ENCODE results near the gene FLT3LG.

DNA sequence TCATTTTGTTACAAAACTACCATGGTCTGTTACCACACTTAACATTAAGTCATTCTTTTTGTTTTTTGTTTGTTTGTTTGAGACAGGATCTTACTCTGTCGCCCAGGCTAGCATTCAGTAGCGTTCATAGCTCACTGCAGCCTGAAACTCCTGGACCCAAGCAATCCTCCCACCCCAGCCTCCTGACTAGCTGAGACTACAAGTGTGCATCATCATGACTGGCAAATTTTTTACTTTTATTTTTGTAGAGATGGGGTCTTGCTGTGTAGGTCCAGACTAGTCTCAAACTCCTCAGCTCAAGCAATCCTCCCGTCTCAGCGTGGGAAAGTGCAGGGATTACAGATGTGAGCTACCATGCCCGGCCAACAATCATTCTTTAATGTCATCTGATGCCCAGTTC, 17.7 kb upstream of the FLT3LG start:
- TF ChIP-seq, protein P1, sequence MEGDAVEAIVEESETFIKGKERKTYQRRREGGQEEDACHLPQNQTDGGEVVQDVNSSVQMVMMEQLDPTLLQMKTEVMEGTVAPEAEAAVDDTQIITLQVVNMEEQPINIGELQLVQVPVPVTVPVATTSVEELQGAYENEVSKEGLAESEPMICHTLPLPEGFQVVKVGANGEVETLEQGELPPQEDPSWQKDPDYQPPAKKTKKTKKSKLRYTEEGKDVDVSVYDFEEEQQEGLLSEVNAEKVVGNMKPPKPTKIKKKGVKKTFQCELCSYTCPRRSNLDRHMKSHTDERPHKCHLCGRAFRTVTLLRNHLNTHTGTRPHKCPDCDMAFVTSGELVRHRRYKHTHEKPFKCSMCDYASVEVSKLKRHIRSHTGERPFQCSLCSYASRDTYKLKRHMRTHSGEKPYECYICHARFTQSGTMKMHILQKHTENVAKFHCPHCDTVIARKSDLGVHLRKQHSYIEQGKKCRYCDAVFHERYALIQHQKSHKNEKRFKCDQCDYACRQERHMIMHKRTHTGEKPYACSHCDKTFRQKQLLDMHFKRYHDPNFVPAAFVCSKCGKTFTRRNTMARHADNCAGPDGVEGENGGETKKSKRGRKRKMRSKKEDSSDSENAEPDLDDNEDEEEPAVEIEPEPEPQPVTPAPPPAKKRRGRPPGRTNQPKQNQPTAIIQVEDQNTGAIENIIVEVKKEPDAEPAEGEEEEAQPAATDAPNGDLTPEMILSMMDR (IDR thresholded peaks at IDR 0.05) = no peak
- TF ChIP-seq SIN3A (IDR thresholded peaks at IDR 0.05; ENCODE audit: borderline replicate concordance, insufficient read depth, low read depth, low read length) = no peak
- TF ChIP-seq, protein P2, sequence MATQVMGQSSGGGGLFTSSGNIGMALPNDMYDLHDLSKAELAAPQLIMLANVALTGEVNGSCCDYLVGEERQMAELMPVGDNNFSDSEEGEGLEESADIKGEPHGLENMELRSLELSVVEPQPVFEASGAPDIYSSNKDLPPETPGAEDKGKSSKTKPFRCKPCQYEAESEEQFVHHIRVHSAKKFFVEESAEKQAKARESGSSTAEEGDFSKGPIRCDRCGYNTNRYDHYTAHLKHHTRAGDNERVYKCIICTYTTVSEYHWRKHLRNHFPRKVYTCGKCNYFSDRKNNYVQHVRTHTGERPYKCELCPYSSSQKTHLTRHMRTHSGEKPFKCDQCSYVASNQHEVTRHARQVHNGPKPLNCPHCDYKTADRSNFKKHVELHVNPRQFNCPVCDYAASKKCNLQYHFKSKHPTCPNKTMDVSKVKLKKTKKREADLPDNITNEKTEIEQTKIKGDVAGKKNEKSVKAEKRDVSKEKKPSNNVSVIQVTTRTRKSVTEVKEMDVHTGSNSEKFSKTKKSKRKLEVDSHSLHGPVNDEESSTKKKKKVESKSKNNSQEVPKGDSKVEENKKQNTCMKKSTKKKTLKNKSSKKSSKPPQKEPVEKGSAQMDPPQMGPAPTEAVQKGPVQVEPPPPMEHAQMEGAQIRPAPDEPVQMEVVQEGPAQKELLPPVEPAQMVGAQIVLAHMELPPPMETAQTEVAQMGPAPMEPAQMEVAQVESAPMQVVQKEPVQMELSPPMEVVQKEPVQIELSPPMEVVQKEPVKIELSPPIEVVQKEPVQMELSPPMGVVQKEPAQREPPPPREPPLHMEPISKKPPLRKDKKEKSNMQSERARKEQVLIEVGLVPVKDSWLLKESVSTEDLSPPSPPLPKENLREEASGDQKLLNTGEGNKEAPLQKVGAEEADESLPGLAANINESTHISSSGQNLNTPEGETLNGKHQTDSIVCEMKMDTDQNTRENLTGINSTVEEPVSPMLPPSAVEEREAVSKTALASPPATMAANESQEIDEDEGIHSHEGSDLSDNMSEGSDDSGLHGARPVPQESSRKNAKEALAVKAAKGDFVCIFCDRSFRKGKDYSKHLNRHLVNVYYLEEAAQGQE (IDR thresholded peaks at IDR 0.05; ENCODE audit: insufficient read depth in 1 of 2, low read depth in 2 of 2, low read length in 1 of 2) = no peak
- no peak for TF ChIP-seq TCF7L2 (IDR thresholded peaks at IDR 0.05; ENCODE audit: low read depth, low read length)
- no peak for TF ChIP-seq POLR2AphosphoS5 (IDR thresholded peaks at IDR 0.05; ENCODE audit: low read depth, low read length)
